H1 (cell line): ENCODE measurements around the gene ACTA2. TPM values are rescaled to one million over a fixed set of nuclear protein-coding genes. Genes with fewer than 3 reads are reported as not detected.

ENCODE experiments used
- CTCF ChIA-PET: fragments of 300-600 bp; sonication (Branson Sonifier 250); formaldehyde crosslinking; loops from one replicate; lab custom pipeline; 2021; ENCODE audit not compliant: partially characterized antibody; lab: Charles Lee
- POLR2A ChIA-PET: fragments of 300-600 bp; sonication (Branson Sonifier 250); formaldehyde crosslinking; loops from one replicate; lab custom pipeline; 2021; ENCODE audit warnings: inconsistent platforms; ENCODE audit not compliant: partially characterized antibody; lab: Charles Lee
- DNase-seq, 2 experiments: peaks; one replicate each; pipeline versions ENCODE4 v3.0.0 to v3.0.0-alpha.2; 2010 to 2022; ENCODE audit warnings: low spot score in 2 of 2, low read depth in 1 of 2, mixed read lengths in 1 of 2
- FAIRE-seq: peaks from 2 replicates; lab custom pipeline; 2011; peaks lifted over from hg19 to GRCh38; lab: Jason Lieb, UNC
- H2AFZ ChIP-seq: 2 replicates; pipeline ENCODE4 v1.8.1; 2012; ENCODE audit warnings: low read length, inconsistent platforms
- H2AK5ac ChIP-seq: 2 replicates; pipeline ENCODE4 v1.6.1; 2013; ENCODE audit warnings: low read depth, low read length
- H2BK120ac ChIP-seq: replicated peaks from 2 replicates; pipeline ENCODE3; 2013; ENCODE audit warnings: low read depth, low read length, inconsistent platforms
- H2BK12ac ChIP-seq: 2 replicates; pipeline ENCODE4 v1.6.1; 2013; ENCODE audit warnings: low read depth, low read length
- H2BK15ac ChIP-seq: 2 replicates; pipeline ENCODE4 v1.6.1; 2013; ENCODE audit warnings: low read length
- H2BK20ac ChIP-seq: 2 replicates; pipeline ENCODE4 v1.6.1; 2013; ENCODE audit warnings: low read length
- H2BK5ac ChIP-seq: 2 replicates; pipeline ENCODE4 v1.6.1; 2013; ENCODE audit warnings: low read depth, low read length
- H3K14ac ChIP-seq: 2 replicates; pipeline ENCODE4 v1.6.1; 2013; ENCODE audit warnings: inconsistent platforms; ENCODE audit not compliant: insufficient read length
- H3K18ac ChIP-seq: 2 replicates; pipeline ENCODE4 v1.6.1; 2013; ENCODE audit warnings: low read length; ENCODE audit errors: extremely low read depth
- H3K23ac ChIP-seq: 2 replicates; pipeline ENCODE4 v1.6.1; 2013; ENCODE audit warnings: inconsistent platforms; ENCODE audit not compliant: insufficient read length
- H3K23me2 ChIP-seq: 2 replicates; pipeline ENCODE4 v1.6.1; 2013; ENCODE audit warnings: low read depth, low read length
- H3K27ac ChIP-seq: 2 replicates; pipeline ENCODE4 v1.6.1; 2011; ENCODE audit warnings: low read depth, low read length, inconsistent platforms
- H3K27me3 ChIP-seq, 4 experiments: replicated peaks in 1 of 4; 1 replicate in 1 of 4; 2 replicates in 3 of 4; pipeline versions ENCODE4 v1.6.1 to v1.8.1; 2011 to 2013; ENCODE audit warnings: low read length in 3 of 4, mild to moderate bottlenecking in 3 of 4, inconsistent platforms in 2 of 4, mixed read lengths in 2 of 4, moderate library complexity in 1 of 4; ENCODE audit not compliant: control insufficient read depth in 3 of 4, insufficient read depth in 3 of 4; ENCODE audit errors: extremely low read depth in 1 of 4
- H3K36me3 ChIP-seq, 4 experiments: 2 replicates each; pipeline versions ENCODE4 v1.6.1 to v1.8.1; 2011 to 2013; ENCODE audit warnings: mild to moderate bottlenecking in 4 of 4, low read length in 3 of 4, moderate library complexity in 2 of 4, control low read depth in 1 of 4, inconsistent platforms in 1 of 4; ENCODE audit not compliant: insufficient read depth in 4 of 4, control insufficient read depth in 2 of 4
- H3K4ac ChIP-seq: replicated peaks from 2 replicates; pipeline ENCODE3; 2013; ENCODE audit warnings: low read length, low read depth, mixed read lengths, inconsistent platforms; ENCODE audit not compliant: insufficient read length
- H3K4me1 ChIP-seq, 4 experiments: replicated peaks in 1 of 4; 1 replicate in 1 of 4; 2 replicates in 3 of 4; pipeline versions ENCODE4 v1.6.1 to v1.8.1; 2011 to 2013; ENCODE audit warnings: low read length in 3 of 4, inconsistent platforms in 2 of 4, mixed read lengths in 1 of 4; ENCODE audit not compliant: insufficient read depth in 4 of 4, control insufficient read depth in 3 of 4
- H3K4me2 ChIP-seq, 2 experiments: 2 replicates each; pipeline versions ENCODE4 v1.6.1 to v1.8.1; 2011 to 2013; ENCODE audit warnings: low read depth in 2 of 2, low read length in 2 of 2, control low read depth in 1 of 2, inconsistent platforms in 1 of 2, mild to moderate bottlenecking in 1 of 2; ENCODE audit not compliant: insufficient read depth in 1 of 2
- H3K4me3 ChIP-seq, 4 experiments: fragments of 200-600, 300-600 bp in 1 of 4; sonication (generic), shearing (Covaris generic), sonication (Bioruptor Twin) in 1 of 4; 2 replicates each; pipeline versions ENCODE4 v1.5.1 to v1.8.1; 2011 to 2016; ENCODE audit warnings: low read length in 4 of 4, low read depth in 3 of 4, control low read depth in 2 of 4, inconsistent platforms in 2 of 4, mild to moderate bottlenecking in 2 of 4, mixed read lengths in 1 of 4, moderate library complexity in 1 of 4; ENCODE audit not compliant: insufficient read depth in 2 of 4; ENCODE audit errors: extremely low read depth in 1 of 4
- H3K56ac ChIP-seq: replicated peaks from 2 replicates; pipeline ENCODE3; 2013; ENCODE audit warnings: low read depth, mild to moderate bottlenecking, mixed read lengths, low read length, inconsistent platforms; ENCODE audit not compliant: insufficient read length
- H3K79me1 ChIP-seq: 2 replicates; pipeline ENCODE4 v1.6.1; 2013; ENCODE audit warnings: low read depth, low read length, control low read depth
- H3K79me2 ChIP-seq, 2 experiments: 2 replicates each; pipeline versions ENCODE4 v1.6.1 to v1.8.1; 2012 to 2013; ENCODE audit warnings: low read length in 2 of 2, mild to moderate bottlenecking in 2 of 2, inconsistent platforms in 1 of 2; ENCODE audit not compliant: insufficient read depth in 2 of 2, control insufficient read depth in 1 of 2
- H3K9ac ChIP-seq, 4 experiments: replicated peaks in 1 of 4; 1 replicate in 1 of 4; 2 replicates in 3 of 4; pipeline versions ENCODE4 v1.6.1 to v1.8.1; 2011 to 2013; ENCODE audit warnings: low read depth in 3 of 4, low read length in 3 of 4, control low read depth in 2 of 4, mild to moderate bottlenecking in 2 of 4, moderate library complexity in 2 of 4, inconsistent platforms in 1 of 4; ENCODE audit errors: extremely low read depth in 1 of 4
- H3K9me3 ChIP-seq, 2 experiments: 2 replicates each; pipeline versions ENCODE4 v1.6.1 to v1.8.1; 2012 to 2013; ENCODE audit warnings: mild to moderate bottlenecking in 2 of 2, moderate library complexity in 2 of 2, control low read depth in 1 of 2, inconsistent platforms in 1 of 2, low read depth in 1 of 2, low read length in 1 of 2, mixed read lengths in 1 of 2; ENCODE audit not compliant: insufficient read depth in 2 of 2
- H4K20me1 ChIP-seq, 2 experiments: replicated peaks in 1 of 2; 2 replicates each; pipeline versions ENCODE3 to v1.8.1; 2011 to 2013; ENCODE audit warnings: inconsistent platforms in 2 of 2, low read length in 2 of 2, mild to moderate bottlenecking in 1 of 2; ENCODE audit not compliant: insufficient read depth in 2 of 2, control insufficient read depth in 1 of 2
- H4K5ac ChIP-seq: 2 replicates; pipeline ENCODE4 v1.6.1; 2013; ENCODE audit warnings: low read length, low read depth, mixed read lengths, inconsistent platforms; ENCODE audit not compliant: insufficient read length
- H4K8ac ChIP-seq: 2 replicates; pipeline ENCODE4 v1.8.0; 2013; ENCODE audit warnings: mild to moderate bottlenecking, moderate library complexity, low read length, inconsistent platforms; ENCODE audit not compliant: insufficient read depth; ENCODE audit errors: extremely low read depth
- H4K91ac ChIP-seq: replicated peaks from 2 replicates; pipeline ENCODE3; 2013; ENCODE audit warnings: low read length, mixed read lengths, inconsistent platforms; ENCODE audit not compliant: insufficient read length
- HDAC2 ChIP-seq, 2 experiments: fragments of 300-600 bp in 1 of 2; sonication (generic) in 1 of 2; IDR thresholded peaks; 2 replicates each; pipeline ENCODE4 v1.6.1; 2011 to 2012; ENCODE audit warnings: low read depth in 2 of 2, low read length in 2 of 2, mild to moderate bottlenecking in 2 of 2, moderate library complexity in 2 of 2, borderline replicate concordance in 1 of 2, inconsistent platforms in 1 of 2
- SUZ12 ChIP-seq: fragments of 200-600 bp; sonication (generic); IDR thresholded peaks from 2 replicates; pipeline ENCODE4 v1.6.1; 2012; ENCODE audit warnings: mild to moderate bottlenecking, inconsistent platforms, low read length, moderate library complexity, mixed read lengths
- WGBS, 2 experiments: shearing (Covaris generic) in 1 of 2; methylation state at CpG; one replicate each; pipeline versions ENCODE4 v1.1.6 to v1.1.7; 2013 to 2015; ENCODE audit warnings: low lambda C conversion rate in 2 of 2, mixed read lengths in 2 of 2, inconsistent platforms in 1 of 2, low coverage in 1 of 2, missing lambda C conversion rate in 1 of 2; ENCODE audit not compliant: insufficient replicate concordance in 2 of 2, insufficient coverage in 1 of 2, insufficient read length in 1 of 2; ENCODE audit errors: extremely low coverage in 1 of 2, missing lambda C conversion rate in 1 of 2; 5-methylcytosine and 5-hydroxymethylcytosine counted together
- polyA plus RNA-seq, 7 experiments: library from polyadenylated mRNA; depleted of rRNA in 3 of 7; stranded (reverse) in 5 of 7; unstranded in 2 of 7; fragments of >200 nt in 5 of 7; fragments of 200-250 nt in 2 of 7; gene quantifications; 1 replicate in 5 of 7; 2 replicates in 1 of 7; 4 replicates in 1 of 7; pipeline versions ENCODE4 v1.2.1 to v1.2.3, GENCODE V29; 2011 to 2013; ENCODE audit warnings: missing spikeins in 2 of 7, mixed read lengths in 2 of 7
- total RNA-seq: library from RNA; stranded (reverse); fragmentation: NEBNext Ultra II Directional; extraction: Animal tissue kit (Norgen Biotek cat#: 25700); gene quantifications from 2 replicates; pipeline ENCODE4 v1.2.1, GENCODE V29; 2021
- TF ChIP-seq, protein P1 (sequence below): IDR thresholded peaks from 2 replicates; pipeline ENCODE4 v1.6.1; 2011; ENCODE audit warnings: low read depth, mild to moderate bottlenecking, low read length; ENCODE audit not compliant: insufficient read depth

ACTA2 gene
- total and polyA plus RNA-seq, 2 of the 8 experiments (the other 6 are each of a cell fraction or from before 2014, with no cell fraction given), result 3.5 to 8.9 TPM

- no peak overlapping the region for H3K27ac ChIP-seq
- no peaks in the 10 kb centered on the region for H4K20me1 ChIP-seq
- no peak overlapping the region for H2BK5ac ChIP-seq
- no peak overlapping the region for H2AFZ ChIP-seq
- no peak overlapping the region for H3K4me3 ChIP-seq
- H3K27me3 ChIP-seq, result no peaks in the 10 kb centered on the region
- no peak overlapping the region for H3K18ac ChIP-seq
- H2AK5ac ChIP-seq, result no peak overlapping the region
- no peaks in the 10 kb centered on the region for H3K4me1 ChIP-seq
- no peaks in the 10 kb centered on the region for H3K79me2 ChIP-seq
- H3K14ac ChIP-seq, result no peak overlapping the region
- no peak overlapping the region for H2BK12ac ChIP-seq
- POLR2A ChIA-PET, result no interaction called here
- no peak overlapping the region for H3K4ac ChIP-seq
- WGBS, 2 experiments, result 89% methylated on average over 2 of the region's 2 CpGs; no CpG with 5 or more reads in 1 of the 2 experiments
- no peak overlapping the region for H3K4me2 ChIP-seq
- DNase-seq (no peak), FAIRE-seq (no peak)
- H4K5ac ChIP-seq, result no peak overlapping the region
- H2BK120ac ChIP-seq, result no peak overlapping the region
- no peaks in the 10 kb centered on the region for H3K36me3 ChIP-seq
- no peak overlapping the region for H3K9ac ChIP-seq
- H3K79me1 ChIP-seq, result no peaks in the 10 kb centered on the region
- H3K23ac ChIP-seq, result no peak overlapping the region
- H3K9me3 ChIP-seq, result no peaks in the 10 kb centered on the region
- CTCF ChIA-PET, result interaction anchor here (0.7 to 2.7 kb wide), 5 partner anchors 17 to 242 kb away, joined by 4 to 10 read pairs (median 5); no protein-coding TSS in a partner anchor
- no peak overlapping the region for H3K56ac ChIP-seq
- no peaks in the 10 kb centered on the region for H3K23me2 ChIP-seq
- H2BK15ac ChIP-seq, result no peak overlapping the region
- H4K91ac ChIP-seq, result no peak overlapping the region
- no peak overlapping the region for H2BK20ac ChIP-seq
- no peak overlapping the region for H4K8ac ChIP-seq
- TF ChIP-seq HDAC2 (IDR thresholded peaks at IDR 0.05; ENCODE audit: borderline replicate concordance in 1 of 2, low read depth in 2 of 2, low read length in 2 of 2), result no peak
- no peak for TF ChIP-seq SUZ12
- TF ChIP-seq, protein P1, sequence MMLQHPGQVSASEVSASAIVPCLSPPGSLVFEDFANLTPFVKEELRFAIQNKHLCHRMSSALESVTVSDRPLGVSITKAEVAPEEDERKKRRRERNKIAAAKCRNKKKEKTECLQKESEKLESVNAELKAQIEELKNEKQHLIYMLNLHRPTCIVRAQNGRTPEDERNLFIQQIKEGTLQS, result no peak
These were observed 36.8 kb downstream of the ACTA2 start for GRCh38 chr10:88915781-88916180.
